ENCODE measurements around the gene STK26. TPM values are rescaled to one million over a fixed set of nuclear protein-coding genes. Genes with fewer than 3 reads are reported as not detected.

The STK26 gene
- total RNA-seq, 1 experiment from 2014 or later: 50.7 TPM

- ATAC-seq (no peak), DNase-seq (no peak)
- H3K9me3 ChIP-seq (ENCODE audit: low read length): no peaks in the 10 kb centered on the region
- no peaks in the 10 kb centered on the region for H3K79me2 ChIP-seq (ENCODE audit: low read length)
- no peak overlapping the region for H3K9ac ChIP-seq (ENCODE audit: low read length)
- H3K27me3 ChIP-seq (ENCODE audit: low read length): no peaks in the 10 kb centered on the region
- TF ChIP-seq EZH2phosphoT487 (IDR thresholded peaks at IDR 0.05; ENCODE audit: borderline replicate concordance, low read length) (no peak), EZH2 (IDR thresholded peaks at IDR 0.05; ENCODE audit: low read length, unreplicated experiment) (no peak), CTCF (conservative IDR thresholded peaks at IDR 0.05; ENCODE audit: low read depth, low read length) (no peak)
- H3K4me1 ChIP-seq (ENCODE audit: insufficient read depth, low read length): no peaks in the 10 kb centered on the region
- no peak overlapping the region for H3K4me3 ChIP-seq (ENCODE audit: low read length)
- no peaks in the 10 kb centered on the region for H3K9me2 ChIP-seq (replicated peaks; ENCODE audit: low read length)
- no peak overlapping the region for H2AFZ ChIP-seq (ENCODE audit: low read length)
- no peaks in the 10 kb centered on the region for H4K20me1 ChIP-seq (ENCODE audit: low read length)
- H3K36me3 ChIP-seq (ENCODE audit: low read depth, low read length): peaks cover under 1% of the 10 kb centered on the region; the same call in 1 of the 2 replicates
- H3F3A ChIP-seq (ENCODE audit: low read length, unreplicated experiment): no peaks in the 10 kb centered on the region
- H3K27ac ChIP-seq (ENCODE audit: low read length): no peak overlapping the region
- BruUV-seq (replicated peaks): no TSS peak
- H3K4me2 ChIP-seq (ENCODE audit: low read length): no peak overlapping the region
- POLR2A ChIA-PET (ENCODE audit: unreplicated experiment): no interaction called here
- CTCF ChIA-PET: no interaction called here
- intact Hi-C loops (cut with micrococcal nuclease): no loop called here
Measured at GRCh38 chrX:132077912-132078311, 54.8 kb downstream of the STK26 start.

GRCh38 chrX:132085786-132086185 lies 62.7 kb downstream of the STK26 start:
- Histone ChIP-seq H4K20me1 (ENCODE audit: low read length) (no peaks in the 10 kb centered on the region), H3K9me3 (ENCODE audit: low read length) (no peaks in the 10 kb centered on the region), H3K9me2 (replicated peaks; ENCODE audit: low read length) (no peaks in the 10 kb centered on the region), H3K79me2 (ENCODE audit: low read length) (no peaks in the 10 kb centered on the region), H3K4me3 (ENCODE audit: low read length) (no peak overlapping the region), H3K4me2 (ENCODE audit: low read length) (no peak overlapping the region), H3K27ac (ENCODE audit: low read length) (no peak overlapping the region), H3K9ac (ENCODE audit: low read length) (no peak overlapping the region), H3K36me3 (ENCODE audit: low read depth, low read length) (no peaks in the 10 kb centered on the region), H3K4me1 (ENCODE audit: insufficient read depth, low read length) (peaks cover 22% of the 10 kb centered on the region), H3F3A (ENCODE audit: low read length, unreplicated experiment) (no peaks in the 10 kb centered on the region), H2AFZ (ENCODE audit: low read length) (no peak overlapping the region), H3K27me3 (ENCODE audit: low read length) (no peaks in the 10 kb centered on the region)
- CTCF ChIA-PET: interaction anchor here (1.0 kb wide), 1 partner anchor 10 kb away, joined by 7 read pairs; no protein-coding TSS in a partner anchor
- DNase-seq (no peak), ATAC-seq (no peak)
- BruUV-seq (replicated peaks): no TSS peak
- intact Hi-C loops (cut with micrococcal nuclease): loop anchor here (10.0 kb wide), 1 partner anchor 529 kb away; no protein-coding TSS in a partner anchor
- POLR2A ChIA-PET (ENCODE audit: unreplicated experiment): no interaction called here
- no peak for TF ChIP-seq EZH2 (IDR thresholded peaks at IDR 0.05; ENCODE audit: low read length, unreplicated experiment)
- TF ChIP-seq EZH2phosphoT487 (IDR thresholded peaks at IDR 0.05; ENCODE audit: borderline replicate concordance, low read length): no peak
- TF ChIP-seq CTCF (conservative IDR thresholded peaks at IDR 0.05; ENCODE audit: low read depth, low read length): no peak

- intact Hi-C loops (cut with micrococcal nuclease): loop anchor here (10.0 kb wide), 1 partner anchor 528 kb away; no protein-coding TSS in a partner anchor
- Histone ChIP-seq H3K9me2 (replicated peaks; ENCODE audit: low read length) (no peaks in the 10 kb centered on the region), H3K79me2 (ENCODE audit: low read length) (no peaks in the 10 kb centered on the region), H2AFZ (ENCODE audit: low read length) (no peak overlapping the region), H3K9me3 (ENCODE audit: low read length) (no peaks in the 10 kb centered on the region), H3K27ac (ENCODE audit: low read length) (no peak overlapping the region), H4K20me1 (ENCODE audit: low read length) (no peaks in the 10 kb centered on the region), H3K4me1 (ENCODE audit: insufficient read depth, low read length) (peaks cover 22% of the 10 kb centered on the region), H3K4me2 (ENCODE audit: low read length) (peak overlapping the region; percentile 32; the same call in 1 of the 2 replicates), H3K36me3 (ENCODE audit: low read depth, low read length) (no peaks in the 10 kb centered on the region), H3K9ac (ENCODE audit: low read length) (no peak overlapping the region), H3K4me3 (ENCODE audit: low read length) (no peak overlapping the region), H3K27me3 (ENCODE audit: low read length) (no peaks in the 10 kb centered on the region), H3F3A (ENCODE audit: low read length, unreplicated experiment) (no peaks in the 10 kb centered on the region)
- ChIA-PET POLR2A (ENCODE audit: unreplicated experiment) (no interaction called here), CTCF (interaction anchor here (1.0 kb wide), 1 partner anchor 9 kb away, joined by 7 read pairs; no protein-coding TSS in a partner anchor)
- ATAC-seq (peak; percentile 77), DNase-seq (peak; percentile 65)
- no peak for TF ChIP-seq EZH2 (IDR thresholded peaks at IDR 0.05; ENCODE audit: low read length, unreplicated experiment)
- no peak for TF ChIP-seq EZH2phosphoT487 (IDR thresholded peaks at IDR 0.05; ENCODE audit: borderline replicate concordance, low read length)
- no peak for TF ChIP-seq CTCF (conservative IDR thresholded peaks at IDR 0.05; ENCODE audit: low read depth, low read length)
- no TSS peak for BruUV-seq (replicated peaks)
Measured at GRCh38 chrX:132086672-132087071, 63.6 kb downstream of the STK26 start.

Data from PC-3 (cell line).